K562 (cell line): ENCODE data around the gene SPTBN2. TPM values are rescaled to one million over a fixed set of nuclear protein-coding genes. Genes with fewer than 3 reads are reported as not detected.

ENCODE experiments used
- ATF1 ChIP-seq, 2 experiments: fragments of 450-650 bp in 1 of 2; IDR thresholded peaks; 2 replicates each; pipeline ENCODE4 v1.6.1; 2016; ENCODE audit warnings: missing compliant biosample characterization in 1 of 2, missing genetic modification characterization in 1 of 2
- ELF2 ChIP-seq: fragments of 250-450 bp; sonication (Bioruptor Pico); IDR thresholded peaks from 2 replicates; pipeline ENCODE4 v1.5.0; 2021; ENCODE audit warnings: mild to moderate bottlenecking
- HDAC1 ChIP-seq, 2 experiments: fragments of 450-650 bp; IDR thresholded peaks; 2 replicates each; pipeline ENCODE4 v1.6.1; 2016 to 2017; ENCODE audit warnings: inconsistent platforms in 1 of 2, mild to moderate bottlenecking in 1 of 2, moderate library complexity in 1 of 2
- MYNN ChIP-seq, 2 experiments: sonication (generic); formaldehyde crosslinking in 1 of 2; IDR thresholded peaks; 2 replicates each; pipeline versions ENCODE4 v1.5.0 to v1.6.1; 2016 to 2020; ENCODE audit warnings: antibody characterized with exemption in 1 of 2, missing genetic modification reagents in 1 of 2
- PHF21A ChIP-seq: fragments of 450-650 bp; IDR thresholded peaks from 2 replicates; pipeline ENCODE4 v1.6.1; 2017; ENCODE audit warnings: low read depth, borderline replicate concordance
- SIN3A ChIP-seq, 2 experiments: fragments of 150-350 bp in 1 of 2; IDR thresholded peaks; 2 replicates each; pipeline ENCODE4 v1.6.1; 2011 to 2016; ENCODE audit warnings: borderline replicate concordance in 2 of 2, low read depth in 2 of 2, low read length in 2 of 2, mild to moderate bottlenecking in 2 of 2, moderate library complexity in 2 of 2; ENCODE audit not compliant: control insufficient read depth in 1 of 2
- TAF9B ChIP-seq: fragments of 450-650 bp; IDR thresholded peaks from 2 replicates; pipeline ENCODE4 v1.6.1; 2018; ENCODE audit warnings: mild to moderate bottlenecking; ENCODE audit not compliant: partially characterized antibody
- TBP ChIP-seq: optimal IDR thresholded peaks from 2 replicates; pipeline ENCODE3; 2011; ENCODE audit warnings: low read depth, low read length, improper control_type of control experiment
- ZC3H8 ChIP-seq: fragments of 450-650 bp; IDR thresholded peaks from 2 replicates; pipeline ENCODE4 v1.6.1; 2017
- polyA plus RNA-seq, 8 experiments: library from polyadenylated mRNA; depleted of rRNA in 4 of 8; stranded (reverse) in 5 of 8; unstranded in 3 of 8; fragments of >200 nt; fragmentation: Nextera tagmentation in 2 of 8; fragmentation: Illumina TruSeq in 1 of 8; extraction: Ambion mirVana in 2 of 8; extraction: Trizol in 1 of 8; gene quantifications; 2 replicates each; pipeline versions ENCODE4 v1.2.1 to v1.2.3, GENCODE V29; 2011 to 2014; ENCODE audit warnings: inconsistent platforms in 1 of 8, missing spikeins in 1 of 8
- total RNA-seq, 7 experiments: library from RNA; depleted of rRNA in 6 of 7; stranded (reverse); fragments of >200 nt in 6 of 7; fragmentation: Illumina TruSeq in 2 of 7; extraction: Trizol in 2 of 7; gene quantifications; 2 replicates each; pipeline versions ENCODE4 v1.2.1 to v1.2.3, GENCODE V29; 2011 to 2021; ENCODE audit warnings: low replicate concordance in 1 of 7
- TF ChIP-seq, protein P1 (sequence below): sonication (generic); formaldehyde crosslinking; IDR thresholded peaks from 2 replicates; pipeline ENCODE4 v1.8.0; 2022; ENCODE audit warnings: missing genetic modification reagents, mild to moderate bottlenecking, borderline replicate concordance
- TF ChIP-seq, protein P2 (sequence below): fragments of 250-450 bp; sonication (Bioruptor Pico); IDR thresholded peaks from 2 replicates; pipeline ENCODE4 v1.5.0; 2022; ENCODE audit warnings: mild to moderate bottlenecking
- TF ChIP-seq, protein P3 (sequence below): sonication (generic); formaldehyde crosslinking; IDR thresholded peaks from 2 replicates; pipeline ENCODE4 v1.8.0; 2022; ENCODE audit warnings: missing genetic modification reagents, mild to moderate bottlenecking, moderate library complexity, borderline replicate concordance
- TF ChIP-seq, protein P4 (sequence below): sonication (generic); formaldehyde crosslinking; IDR thresholded peaks from 2 replicates; pipeline ENCODE4 v1.9.0; 2022; ENCODE audit warnings: mild to moderate bottlenecking, missing genetic modification reagents

SPTBN2 gene
- total and polyA plus RNA-seq, 9 of the 15 experiments (the other 6 are each of a cell fraction or from before 2014, with no cell fraction given): 0.38 to 56.5 (median 19.7) TPM

DNA sequence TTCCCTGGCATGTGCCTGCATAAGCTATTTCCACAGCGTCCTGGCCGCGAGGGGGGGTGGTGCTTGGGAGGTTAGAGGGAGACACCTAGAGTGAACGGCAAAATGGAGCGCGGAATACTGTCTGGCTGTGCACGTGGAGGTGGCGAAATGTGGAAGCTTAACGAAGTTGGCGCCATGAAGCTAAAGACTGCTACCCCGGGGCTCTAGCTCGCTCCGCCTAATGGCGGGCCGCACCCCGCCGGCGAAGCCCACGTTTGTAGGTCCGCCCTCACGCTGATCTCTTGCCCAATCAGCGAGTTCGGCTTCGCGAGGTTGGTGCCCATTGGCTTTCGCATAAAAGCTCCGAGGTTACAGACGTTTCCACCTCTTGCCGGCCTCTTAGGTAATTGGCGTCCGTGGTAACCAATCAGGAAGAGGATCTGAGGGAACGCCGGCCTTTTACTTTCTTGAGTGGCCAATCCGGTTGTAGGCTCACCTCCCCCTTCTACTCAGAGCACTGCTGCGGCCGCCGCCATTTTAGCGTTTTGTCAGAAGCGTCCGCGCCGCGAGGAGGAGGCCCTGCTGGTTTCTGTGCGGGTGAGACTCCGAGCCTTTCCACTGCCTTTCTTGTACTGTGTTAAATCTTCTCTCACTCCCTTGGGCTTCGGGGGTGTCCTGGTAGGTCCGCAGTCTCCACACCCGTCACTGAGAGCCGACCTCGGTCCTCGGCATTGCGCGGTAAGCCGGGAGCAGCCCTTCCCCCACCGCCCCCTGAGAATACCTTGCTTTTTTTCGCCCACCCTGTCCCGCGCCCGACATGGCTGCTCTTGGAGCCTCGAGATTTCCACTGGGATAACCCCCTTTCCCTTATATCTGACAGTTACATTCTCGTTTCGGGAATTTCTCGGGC is 90.6 kb downstream of the SPTBN2 start, which contains the start of gene RBM4 (continued):
- peak; percentile 63; the same call in 1 of the 2 replicates for TF ChIP-seq ELF2
- peak; percentile 63; the same call in 1 of the 2 replicates for TF ChIP-seq MYNN (IDR thresholded peaks at IDR 0.05)
- TF ChIP-seq MYNN (CRISPR knock-in tag; IDR thresholded peaks at IDR 0.05): no peak
- 0 out of 2 replicates have a peak, but pooled peaks have one; percentile 12 for TF ChIP-seq ZC3H8
- TF ChIP-seq, protein P1, sequence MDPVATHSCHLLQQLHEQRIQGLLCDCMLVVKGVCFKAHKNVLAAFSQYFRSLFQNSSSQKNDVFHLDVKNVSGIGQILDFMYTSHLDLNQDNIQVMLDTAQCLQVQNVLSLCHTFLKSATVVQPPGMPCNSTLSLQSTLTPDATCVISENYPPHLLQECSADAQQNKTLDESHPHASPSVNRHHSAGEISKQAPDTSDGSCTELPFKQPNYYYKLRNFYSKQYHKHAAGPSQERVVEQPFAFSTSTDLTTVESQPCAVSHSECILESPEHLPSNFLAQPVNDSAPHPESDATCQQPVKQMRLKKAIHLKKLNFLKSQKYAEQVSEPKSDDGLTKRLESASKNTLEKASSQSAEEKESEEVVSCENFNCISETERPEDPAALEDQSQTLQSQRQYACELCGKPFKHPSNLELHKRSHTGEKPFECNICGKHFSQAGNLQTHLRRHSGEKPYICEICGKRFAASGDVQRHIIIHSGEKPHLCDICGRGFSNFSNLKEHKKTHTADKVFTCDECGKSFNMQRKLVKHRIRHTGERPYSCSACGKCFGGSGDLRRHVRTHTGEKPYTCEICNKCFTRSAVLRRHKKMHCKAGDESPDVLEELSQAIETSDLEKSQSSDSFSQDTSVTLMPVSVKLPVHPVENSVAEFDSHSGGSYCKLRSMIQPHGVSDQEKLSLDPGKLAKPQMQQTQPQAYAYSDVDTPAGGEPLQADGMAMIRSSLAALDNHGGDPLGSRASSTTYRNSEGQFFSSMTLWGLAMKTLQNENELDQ: peak; percentile 76; the same call in 1 of the 2 replicates
- TF ChIP-seq SIN3A (IDR thresholded peaks at IDR 0.05; ENCODE audit: borderline replicate concordance in 2 of 2, control insufficient read depth in 1 of 2, low read depth in 2 of 2, low read length in 2 of 2): peak in 1 of 2 experiments; percentile 65; a peak in 1 of 4 replicates
- peak; percentile 90 for TF ChIP-seq TBP
- TF ChIP-seq, protein P2, sequence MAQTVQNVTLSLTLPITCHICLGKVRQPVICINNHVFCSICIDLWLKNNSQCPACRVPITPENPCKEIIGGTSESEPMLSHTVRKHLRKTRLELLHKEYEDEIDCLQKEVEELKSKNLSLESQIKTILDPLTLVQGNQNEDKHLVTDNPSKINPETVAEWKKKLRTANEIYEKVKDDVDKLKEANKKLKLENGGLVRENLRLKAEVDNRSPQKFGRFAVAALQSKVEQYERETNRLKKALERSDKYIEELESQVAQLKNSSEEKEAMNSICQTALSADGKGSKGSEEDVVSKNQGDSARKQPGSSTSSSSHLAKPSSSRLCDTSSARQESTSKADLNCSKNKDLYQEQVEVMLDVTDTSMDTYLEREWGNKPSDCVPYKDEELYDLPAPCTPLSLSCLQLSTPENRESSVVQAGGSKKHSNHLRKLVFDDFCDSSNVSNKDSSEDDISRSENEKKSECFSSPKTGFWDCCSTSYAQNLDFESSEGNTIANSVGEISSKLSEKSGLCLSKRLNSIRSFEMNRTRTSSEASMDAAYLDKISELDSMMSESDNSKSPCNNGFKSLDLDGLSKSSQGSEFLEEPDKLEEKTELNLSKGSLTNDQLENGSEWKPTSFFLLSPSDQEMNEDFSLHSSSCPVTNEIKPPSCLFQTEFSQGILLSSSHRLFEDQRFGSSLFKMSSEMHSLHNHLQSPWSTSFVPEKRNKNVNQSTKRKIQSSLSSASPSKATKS (CRISPR knock-in tag): no peak
- TF ChIP-seq ATF1 (CRISPR knock-in tag; IDR thresholded peaks at IDR 0.05): no peak
- peak; percentile 89 for TF ChIP-seq ATF1 (tag; IDR thresholded peaks at IDR 0.05)
- TF ChIP-seq, protein P3, sequence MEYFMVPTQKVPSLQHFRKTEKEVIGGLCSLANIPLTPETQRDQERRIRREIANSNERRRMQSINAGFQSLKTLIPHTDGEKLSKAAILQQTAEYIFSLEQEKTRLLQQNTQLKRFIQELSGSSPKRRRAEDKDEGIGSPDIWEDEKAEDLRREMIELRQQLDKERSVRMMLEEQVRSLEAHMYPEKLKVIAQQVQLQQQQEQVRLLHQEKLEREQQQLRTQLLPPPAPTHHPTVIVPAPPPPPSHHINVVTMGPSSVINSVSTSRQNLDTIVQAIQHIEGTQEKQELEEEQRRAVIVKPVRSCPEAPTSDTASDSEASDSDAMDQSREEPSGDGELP (CRISPR knock-in tag): peak; percentile 50
- TF ChIP-seq HDAC1 (IDR thresholded peaks at IDR 0.05): peak in 1 of 2 experiments; percentile 73; a peak in 2 of 4 replicates
- peak; percentile 53; the same call in 1 of the 2 replicates for TF ChIP-seq PHF21A
- TF ChIP-seq TAF9B: peak; percentile 69
- TF ChIP-seq, protein P4, sequence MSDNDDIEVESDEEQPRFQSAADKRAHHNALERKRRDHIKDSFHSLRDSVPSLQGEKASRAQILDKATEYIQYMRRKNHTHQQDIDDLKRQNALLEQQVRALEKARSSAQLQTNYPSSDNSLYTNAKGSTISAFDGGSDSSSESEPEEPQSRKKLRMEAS (CRISPR knock-in tag): peak; percentile 77
